ENCODE data around the gene ENTR1.

GRCh38 chr9:136370037-136370436 is 40.4 kb downstream of the ENTR1 start:
- TF ChIP-seq SIN3A (IDR thresholded peaks at IDR 0.05; ENCODE audit: borderline replicate concordance, insufficient read depth, low read length) (no peak), REST (IDR thresholded peaks at IDR 0.05; ENCODE audit: insufficient read depth in 1 of 2, low read depth in 2 of 2, low read length in 2 of 2) (no peak), POLR2AphosphoS5 (IDR thresholded peaks at IDR 0.05; ENCODE audit: low read depth, low read length) (no peak)
